ENCODE results near the gene STRN4.

STRN4 gene

GRCh38 chr19:46698395-46699321 is 47.6 kb downstream of the STRN4 start:
- no peak overlapping the region for H3K4me3 ChIP-seq (ENCODE audit: low read depth, low read length)

GRCh38 chr19:46697204-46697960 is 48.9 kb downstream of the STRN4 start:
- TF ChIP-seq, protein P1, sequence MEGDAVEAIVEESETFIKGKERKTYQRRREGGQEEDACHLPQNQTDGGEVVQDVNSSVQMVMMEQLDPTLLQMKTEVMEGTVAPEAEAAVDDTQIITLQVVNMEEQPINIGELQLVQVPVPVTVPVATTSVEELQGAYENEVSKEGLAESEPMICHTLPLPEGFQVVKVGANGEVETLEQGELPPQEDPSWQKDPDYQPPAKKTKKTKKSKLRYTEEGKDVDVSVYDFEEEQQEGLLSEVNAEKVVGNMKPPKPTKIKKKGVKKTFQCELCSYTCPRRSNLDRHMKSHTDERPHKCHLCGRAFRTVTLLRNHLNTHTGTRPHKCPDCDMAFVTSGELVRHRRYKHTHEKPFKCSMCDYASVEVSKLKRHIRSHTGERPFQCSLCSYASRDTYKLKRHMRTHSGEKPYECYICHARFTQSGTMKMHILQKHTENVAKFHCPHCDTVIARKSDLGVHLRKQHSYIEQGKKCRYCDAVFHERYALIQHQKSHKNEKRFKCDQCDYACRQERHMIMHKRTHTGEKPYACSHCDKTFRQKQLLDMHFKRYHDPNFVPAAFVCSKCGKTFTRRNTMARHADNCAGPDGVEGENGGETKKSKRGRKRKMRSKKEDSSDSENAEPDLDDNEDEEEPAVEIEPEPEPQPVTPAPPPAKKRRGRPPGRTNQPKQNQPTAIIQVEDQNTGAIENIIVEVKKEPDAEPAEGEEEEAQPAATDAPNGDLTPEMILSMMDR (IDR thresholded peaks at IDR 0.05; ENCODE audit: borderline replicate concordance, insufficient read depth, low read depth, low read length) = no peak
- H3K4me3 ChIP-seq (ENCODE audit: low read depth, low read length) = no peak overlapping the region

More at GRCh38 chr19:46698395-46699321, 47.6 kb downstream of the STRN4 start:
- TF ChIP-seq, protein P1 (IDR thresholded peaks at IDR 0.05; ENCODE audit: borderline replicate concordance, insufficient read depth, low read depth, low read length) = no peak

DNA sequence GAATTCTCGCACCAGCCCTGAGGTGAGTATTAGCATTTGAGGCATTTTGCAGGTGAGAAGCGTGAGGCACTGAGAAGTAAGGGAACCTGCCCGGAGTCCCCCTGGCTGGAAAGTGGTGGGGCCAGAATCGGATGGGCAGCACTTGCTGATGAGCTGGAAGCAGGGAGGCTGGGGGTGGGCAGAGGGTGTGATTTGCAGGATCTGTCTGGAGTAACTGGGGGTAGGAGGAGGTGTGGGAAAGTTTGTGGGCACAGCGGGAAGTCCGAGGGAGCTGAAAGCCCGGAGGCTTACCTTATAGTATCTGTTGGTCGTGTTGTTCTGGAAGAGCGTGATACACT is 49.4 kb downstream of the STRN4 start:
- TF ChIP-seq, protein P1 (IDR thresholded peaks at IDR 0.05; ENCODE audit: borderline replicate concordance, insufficient read depth, low read depth, low read length) = no peak
- H3K4me3 ChIP-seq (ENCODE audit: low read depth, low read length) = no peak overlapping the region

DNA sequence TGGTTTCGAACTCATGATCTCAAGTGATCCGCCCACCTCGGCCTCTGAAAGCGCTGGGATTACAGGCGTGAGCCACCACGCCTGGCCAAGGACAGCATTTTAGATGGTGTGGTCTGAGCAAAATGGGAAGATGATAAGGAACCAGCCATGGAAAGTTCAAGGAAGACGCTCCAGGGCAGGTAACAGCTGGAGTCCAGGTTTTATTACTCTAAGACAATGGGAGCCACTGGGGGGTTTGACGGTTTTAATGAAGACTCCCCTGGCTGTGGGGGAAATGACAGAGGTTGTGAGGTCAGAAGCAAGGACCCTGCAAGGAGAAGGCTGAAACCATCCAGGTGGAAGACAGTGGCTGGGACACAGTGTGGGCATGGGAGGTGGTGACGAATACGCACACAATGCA is 50.2 kb downstream of the STRN4 start:
- no peak overlapping the region for H3K4me3 ChIP-seq (ENCODE audit: low read depth, low read length)
- TF ChIP-seq, protein P1 (IDR thresholded peaks at IDR 0.05; ENCODE audit: borderline replicate concordance, insufficient read depth, low read depth, low read length) = no peak

DNA sequence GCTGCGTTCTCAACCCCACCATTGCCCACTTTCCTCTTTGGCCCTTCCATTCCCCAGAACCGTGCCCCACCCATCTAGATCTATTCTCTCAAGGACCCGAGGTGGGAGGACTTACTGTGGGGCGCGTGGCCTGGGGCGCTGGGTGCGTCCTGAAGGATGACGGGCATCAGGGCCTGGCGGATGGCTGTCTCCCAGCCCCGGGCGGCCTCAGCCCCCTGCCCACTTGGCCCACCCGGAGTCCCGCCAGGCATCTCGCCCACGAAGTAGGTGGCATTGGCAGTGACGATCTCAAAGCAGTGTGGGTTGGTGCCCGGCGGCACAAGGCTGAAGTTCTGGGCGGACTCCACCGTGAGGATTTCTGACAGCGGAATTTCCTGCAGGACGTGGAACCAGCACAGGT is 52.5 kb downstream of the STRN4 start:
- TF ChIP-seq, protein P1 (IDR thresholded peaks at IDR 0.05; ENCODE audit: borderline replicate concordance, insufficient read depth, low read depth, low read length) = no peak

GRCh38 chr19:46692918-46693722 is 53.1 kb downstream of the STRN4 start:
- H3K4me3 ChIP-seq (ENCODE audit: low read depth, low read length) = no peak overlapping the region
- TF ChIP-seq, protein P1 (IDR thresholded peaks at IDR 0.05; ENCODE audit: borderline replicate concordance, insufficient read depth, low read depth, low read length) = no peak

More for the DNA sequence above, 52.5 kb downstream of the STRN4 start:
- no peak overlapping the region for H3K4me3 ChIP-seq (ENCODE audit: low read depth, low read length)
